ENCODE results near the gene SLC13A3.
A peak's percentile ranks its signal among the peaks of the same experiment; 100 is the strongest.

SLC13A3 gene

DNA sequence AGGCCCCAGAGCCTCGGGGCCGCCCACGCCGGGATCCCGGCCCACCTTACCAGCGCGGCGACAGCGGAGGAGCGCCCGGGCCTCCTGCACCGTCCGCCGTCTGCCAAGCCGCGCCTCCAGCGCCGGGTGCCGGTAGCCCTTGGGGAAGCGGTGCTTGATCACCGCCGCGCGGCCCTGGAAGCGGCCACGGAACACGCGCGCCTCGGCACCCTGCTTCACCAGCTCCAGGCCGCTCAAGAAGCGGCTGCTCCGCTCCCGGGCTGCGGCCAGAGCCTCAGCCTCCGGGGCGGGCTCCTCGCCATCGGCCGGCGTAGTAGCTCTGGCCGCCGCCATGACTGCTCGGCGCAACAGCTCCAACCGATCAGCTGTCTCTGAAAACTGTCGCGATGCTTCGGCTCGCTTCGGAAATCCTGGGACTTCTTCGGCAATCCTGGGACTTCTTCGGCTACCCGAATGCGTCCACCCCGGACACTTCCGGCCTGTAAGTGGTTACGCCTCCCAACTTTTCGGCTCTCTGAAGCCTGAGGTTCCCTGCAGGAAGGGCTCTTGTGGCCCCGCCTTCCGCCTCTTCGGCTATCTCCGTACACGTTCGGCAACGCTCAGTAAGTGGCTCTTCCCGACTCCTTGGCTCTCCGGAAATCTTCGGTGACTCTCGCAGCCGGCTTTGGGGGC lies 38.0 kb upstream of the SLC13A3 start, which contains the start of gene TP53RK:
TSS of gene TP53RK (minus strand) at position 363 of the 672 bp plus-strand sequence. CDS start at position 333, 30 bp downstream.
- DNase-seq (ENCODE audit: low read depth): peak; percentile 100
- in situ Hi-C loops (cut with HindIII; ENCODE audit: low sequenced_read_pairs): no loop called here
- H3K4me3 ChIP-seq (ENCODE audit: low read depth, low read length): peak within 1 kb of the TSS; percentile 61
- TF ChIP-seq, protein P1, sequence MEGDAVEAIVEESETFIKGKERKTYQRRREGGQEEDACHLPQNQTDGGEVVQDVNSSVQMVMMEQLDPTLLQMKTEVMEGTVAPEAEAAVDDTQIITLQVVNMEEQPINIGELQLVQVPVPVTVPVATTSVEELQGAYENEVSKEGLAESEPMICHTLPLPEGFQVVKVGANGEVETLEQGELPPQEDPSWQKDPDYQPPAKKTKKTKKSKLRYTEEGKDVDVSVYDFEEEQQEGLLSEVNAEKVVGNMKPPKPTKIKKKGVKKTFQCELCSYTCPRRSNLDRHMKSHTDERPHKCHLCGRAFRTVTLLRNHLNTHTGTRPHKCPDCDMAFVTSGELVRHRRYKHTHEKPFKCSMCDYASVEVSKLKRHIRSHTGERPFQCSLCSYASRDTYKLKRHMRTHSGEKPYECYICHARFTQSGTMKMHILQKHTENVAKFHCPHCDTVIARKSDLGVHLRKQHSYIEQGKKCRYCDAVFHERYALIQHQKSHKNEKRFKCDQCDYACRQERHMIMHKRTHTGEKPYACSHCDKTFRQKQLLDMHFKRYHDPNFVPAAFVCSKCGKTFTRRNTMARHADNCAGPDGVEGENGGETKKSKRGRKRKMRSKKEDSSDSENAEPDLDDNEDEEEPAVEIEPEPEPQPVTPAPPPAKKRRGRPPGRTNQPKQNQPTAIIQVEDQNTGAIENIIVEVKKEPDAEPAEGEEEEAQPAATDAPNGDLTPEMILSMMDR (IDR thresholded peaks at IDR 0.05; ENCODE audit: low read depth, low read length, missing control alignments): peak; percentile 29

DNA sequence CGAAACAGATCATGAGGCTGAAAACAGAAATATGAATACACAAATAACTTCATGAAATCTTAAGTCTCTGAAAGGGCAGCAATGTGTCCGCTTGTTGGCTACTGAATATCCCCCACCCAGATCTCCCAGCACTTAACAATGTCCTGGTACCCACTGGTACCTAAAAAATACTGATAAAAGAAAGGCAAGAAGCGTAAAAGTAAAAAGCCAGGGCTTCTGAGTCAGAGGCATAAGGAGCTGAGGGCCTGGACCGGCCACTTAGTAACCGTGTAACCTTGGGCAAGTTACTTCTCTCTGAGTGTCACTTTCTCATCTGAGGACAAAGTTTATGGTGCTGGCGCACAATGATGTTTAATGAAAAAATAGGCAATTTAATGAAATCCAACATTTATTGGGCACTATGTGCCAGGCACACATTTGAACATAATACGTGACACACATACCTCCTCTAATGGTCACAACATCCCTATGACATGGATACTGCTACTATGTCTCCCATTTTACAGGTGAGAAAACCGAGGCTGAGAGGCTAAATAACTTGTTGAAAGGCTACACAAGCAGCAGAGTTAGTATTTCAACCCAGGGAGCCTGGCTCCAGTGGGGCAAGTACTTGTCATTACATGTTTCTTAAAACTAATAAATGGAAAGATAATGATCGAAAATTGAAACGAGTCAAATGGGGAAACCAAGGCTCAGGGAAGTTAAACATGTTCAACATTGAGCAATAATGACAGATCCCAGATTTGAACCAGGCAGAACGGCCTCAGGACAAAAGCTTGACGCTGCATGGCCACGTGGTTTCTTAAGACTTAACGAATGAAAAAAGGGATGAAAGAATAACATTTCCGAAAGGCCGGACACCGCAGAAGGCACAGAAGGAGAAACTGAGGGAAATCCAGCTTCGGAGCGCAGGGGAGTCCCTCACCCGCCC lies 37.2 kb upstream of the SLC13A3 start:
- TF ChIP-seq, protein P1 (IDR thresholded peaks at IDR 0.05; ENCODE audit: low read depth, low read length, missing control alignments): no peak
- in situ Hi-C loops (cut with HindIII; ENCODE audit: low sequenced_read_pairs): no loop called here
- DNase-seq (ENCODE audit: low read depth): no peak
- H3K4me3 ChIP-seq (ENCODE audit: low read depth, low read length): peak overlapping the region; percentile 61

DNA sequence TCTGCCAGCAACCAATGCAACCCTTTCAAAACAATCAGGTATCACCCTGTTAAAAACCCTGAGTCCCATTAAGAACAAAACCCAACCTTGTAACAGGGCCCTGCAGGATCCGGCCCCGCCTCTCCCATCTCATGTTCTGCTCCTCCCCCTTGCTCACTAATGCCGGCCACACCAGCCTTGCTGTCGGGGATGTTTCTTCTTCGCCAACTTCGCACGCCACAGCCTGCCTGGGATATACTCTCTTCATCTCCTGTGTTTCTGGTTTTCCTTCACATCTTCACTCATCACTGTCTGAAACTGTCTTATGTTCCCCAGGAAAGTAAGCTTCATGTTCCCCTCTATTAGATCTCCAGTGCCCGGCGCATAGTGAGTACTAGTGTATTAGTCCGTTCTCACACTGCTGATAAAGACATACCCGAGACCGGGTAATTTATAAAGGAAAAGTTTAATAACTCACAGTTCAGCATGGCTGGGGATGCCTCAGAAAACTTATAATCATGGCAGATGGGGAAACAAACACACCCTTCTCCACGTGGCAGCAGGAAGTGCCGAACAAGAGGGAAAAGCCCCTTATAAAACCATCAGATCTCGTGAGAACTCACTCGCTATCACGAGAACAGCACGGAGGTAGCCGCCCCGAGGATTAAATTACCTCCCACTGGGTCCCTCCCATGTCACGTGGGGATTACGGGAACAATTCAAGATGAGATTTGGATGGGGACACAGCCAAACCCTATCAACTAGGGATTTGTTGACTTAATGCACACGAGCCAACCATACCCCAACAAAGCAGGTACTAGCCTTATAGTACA lies 32.9 kb upstream of the SLC13A3 start:
- no peak for DNase-seq (ENCODE audit: low read depth)
- TF ChIP-seq, protein P1 (IDR thresholded peaks at IDR 0.05; ENCODE audit: low read depth, low read length, missing control alignments): no peak
- in situ Hi-C loops (cut with HindIII; ENCODE audit: low sequenced_read_pairs): no loop called here
- peak overlapping the region; percentile 27 for H3K4me3 ChIP-seq (ENCODE audit: low read depth, low read length)

DNA sequence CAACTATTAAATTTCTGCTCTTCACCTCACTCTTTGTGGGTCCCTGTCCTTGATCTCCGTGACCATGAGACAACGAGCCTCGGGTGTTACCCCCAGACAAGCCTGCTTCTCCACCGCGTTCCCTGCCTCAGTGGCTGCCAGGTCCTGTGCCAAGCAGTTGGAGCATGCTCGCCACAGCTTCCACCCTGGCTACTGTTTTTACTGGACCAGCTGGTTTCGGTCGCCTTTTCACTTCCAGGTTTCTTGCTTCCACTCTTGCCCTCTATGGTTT lies 32.3 kb upstream of the SLC13A3 start:
- in situ Hi-C loops (cut with HindIII; ENCODE audit: low sequenced_read_pairs): no loop called here
- TF ChIP-seq, protein P1 (IDR thresholded peaks at IDR 0.05; ENCODE audit: low read depth, low read length, missing control alignments): no peak
- DNase-seq (ENCODE audit: low read depth): no peak
- H3K4me3 ChIP-seq (ENCODE audit: low read depth, low read length): peak overlapping the region; percentile 27

DNA sequence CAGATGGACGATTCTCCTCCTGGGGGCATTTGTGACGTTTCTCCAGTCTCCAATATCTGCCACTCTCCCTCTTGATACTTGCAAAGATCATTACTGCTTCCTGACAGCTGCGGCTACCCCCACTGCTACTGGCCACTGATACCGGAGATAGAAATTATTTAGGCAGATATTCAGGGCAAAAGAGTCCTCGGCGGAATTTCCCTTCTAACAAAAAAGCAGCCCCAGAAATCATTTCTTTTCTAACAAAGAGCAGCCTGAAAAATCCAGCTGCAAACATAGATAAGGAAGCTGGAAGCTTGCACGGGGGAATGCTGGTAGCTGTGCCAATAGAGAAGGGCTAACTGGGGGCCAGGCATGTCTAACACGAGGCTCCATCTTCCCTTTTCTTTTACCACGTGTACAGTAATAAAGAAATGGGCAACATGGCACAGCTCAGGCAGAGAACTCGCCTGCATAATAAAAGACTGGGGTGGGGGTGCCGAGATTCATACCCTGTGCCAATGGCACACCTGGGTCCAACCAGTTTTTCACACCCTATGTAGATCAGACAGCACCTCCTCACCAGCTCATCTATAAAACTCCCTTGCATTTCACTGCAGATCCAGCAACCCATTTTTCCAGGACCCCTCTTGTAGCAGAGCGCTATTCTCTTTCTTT lies 31.9 kb upstream of the SLC13A3 start:
- in situ Hi-C loops (cut with HindIII; ENCODE audit: low sequenced_read_pairs): no loop called here
- peak overlapping the region; percentile 27 for H3K4me3 ChIP-seq (ENCODE audit: low read depth, low read length)
- TF ChIP-seq, protein P1 (IDR thresholded peaks at IDR 0.05; ENCODE audit: low read depth, low read length, missing control alignments): no peak
- DNase-seq (ENCODE audit: low read depth): no peak

Data from astrocyte of the cerebellum (primary cell).